Measurements from ENCODE around the gene RUNX2.

DNA sequence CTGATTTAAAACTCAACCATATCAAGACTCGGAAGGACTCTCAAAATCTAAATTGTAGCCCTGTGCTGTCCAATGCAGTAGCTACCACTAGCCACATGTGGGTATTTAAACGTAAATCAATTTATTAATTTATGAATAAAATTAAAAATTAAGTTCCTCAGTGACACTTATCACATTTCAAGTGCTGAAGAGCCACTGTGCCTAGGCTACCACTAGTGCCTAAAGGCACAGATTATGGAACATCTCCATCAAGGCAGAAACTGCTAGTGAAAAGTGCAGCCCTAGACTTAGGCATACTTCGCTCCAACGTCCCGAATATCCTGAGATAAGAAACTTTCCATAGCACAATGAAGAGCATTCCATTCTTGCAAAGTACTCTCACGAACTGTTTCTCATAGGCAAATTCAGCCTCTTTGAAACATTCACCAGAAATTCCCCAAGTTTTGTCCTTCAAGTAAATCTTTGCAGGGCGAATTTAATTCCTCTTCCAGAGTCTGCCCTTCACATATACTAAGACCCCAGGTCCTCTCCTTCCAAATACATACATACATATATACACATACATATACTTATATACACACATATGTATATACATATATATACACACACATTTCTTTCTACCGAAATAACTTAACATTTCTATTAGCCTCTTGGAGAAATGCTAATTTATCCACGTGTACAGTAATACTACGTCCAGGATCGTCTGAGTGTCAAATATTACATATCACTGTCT lies 48.3 kb downstream of the RUNX2 start:
- no peak for TF ChIP-seq EZH2 (IDR thresholded peaks at IDR 0.05; ENCODE audit: borderline replicate concordance)
- TF ChIP-seq CTCF (IDR thresholded peaks at IDR 0.05; ENCODE audit: poor library complexity), result no peak

Measured in hepatocyte (in vitro differentiated cells).